Measurements from ENCODE around the gene ITPRIPL2. TPM values are rescaled to one million over a fixed set of nuclear protein-coding genes. Genes with fewer than 3 reads are reported as not detected.

ITPRIPL2 gene
- total RNA-seq, 4 donors from 2014 or later: 58.9 to 92.5 (median 75.7) TPM

GRCh38 chr16:19085679-19086200 is 28.0 kb upstream of the ITPRIPL2 start:
- TF ChIP-seq, protein P1, sequence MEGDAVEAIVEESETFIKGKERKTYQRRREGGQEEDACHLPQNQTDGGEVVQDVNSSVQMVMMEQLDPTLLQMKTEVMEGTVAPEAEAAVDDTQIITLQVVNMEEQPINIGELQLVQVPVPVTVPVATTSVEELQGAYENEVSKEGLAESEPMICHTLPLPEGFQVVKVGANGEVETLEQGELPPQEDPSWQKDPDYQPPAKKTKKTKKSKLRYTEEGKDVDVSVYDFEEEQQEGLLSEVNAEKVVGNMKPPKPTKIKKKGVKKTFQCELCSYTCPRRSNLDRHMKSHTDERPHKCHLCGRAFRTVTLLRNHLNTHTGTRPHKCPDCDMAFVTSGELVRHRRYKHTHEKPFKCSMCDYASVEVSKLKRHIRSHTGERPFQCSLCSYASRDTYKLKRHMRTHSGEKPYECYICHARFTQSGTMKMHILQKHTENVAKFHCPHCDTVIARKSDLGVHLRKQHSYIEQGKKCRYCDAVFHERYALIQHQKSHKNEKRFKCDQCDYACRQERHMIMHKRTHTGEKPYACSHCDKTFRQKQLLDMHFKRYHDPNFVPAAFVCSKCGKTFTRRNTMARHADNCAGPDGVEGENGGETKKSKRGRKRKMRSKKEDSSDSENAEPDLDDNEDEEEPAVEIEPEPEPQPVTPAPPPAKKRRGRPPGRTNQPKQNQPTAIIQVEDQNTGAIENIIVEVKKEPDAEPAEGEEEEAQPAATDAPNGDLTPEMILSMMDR (IDR thresholded peaks at IDR 0.05): no peak
- no peak for DNase-seq (ENCODE audit: low spot score)
- ATAC-seq (ENCODE audit: low FRiP score): no peak

DNA sequence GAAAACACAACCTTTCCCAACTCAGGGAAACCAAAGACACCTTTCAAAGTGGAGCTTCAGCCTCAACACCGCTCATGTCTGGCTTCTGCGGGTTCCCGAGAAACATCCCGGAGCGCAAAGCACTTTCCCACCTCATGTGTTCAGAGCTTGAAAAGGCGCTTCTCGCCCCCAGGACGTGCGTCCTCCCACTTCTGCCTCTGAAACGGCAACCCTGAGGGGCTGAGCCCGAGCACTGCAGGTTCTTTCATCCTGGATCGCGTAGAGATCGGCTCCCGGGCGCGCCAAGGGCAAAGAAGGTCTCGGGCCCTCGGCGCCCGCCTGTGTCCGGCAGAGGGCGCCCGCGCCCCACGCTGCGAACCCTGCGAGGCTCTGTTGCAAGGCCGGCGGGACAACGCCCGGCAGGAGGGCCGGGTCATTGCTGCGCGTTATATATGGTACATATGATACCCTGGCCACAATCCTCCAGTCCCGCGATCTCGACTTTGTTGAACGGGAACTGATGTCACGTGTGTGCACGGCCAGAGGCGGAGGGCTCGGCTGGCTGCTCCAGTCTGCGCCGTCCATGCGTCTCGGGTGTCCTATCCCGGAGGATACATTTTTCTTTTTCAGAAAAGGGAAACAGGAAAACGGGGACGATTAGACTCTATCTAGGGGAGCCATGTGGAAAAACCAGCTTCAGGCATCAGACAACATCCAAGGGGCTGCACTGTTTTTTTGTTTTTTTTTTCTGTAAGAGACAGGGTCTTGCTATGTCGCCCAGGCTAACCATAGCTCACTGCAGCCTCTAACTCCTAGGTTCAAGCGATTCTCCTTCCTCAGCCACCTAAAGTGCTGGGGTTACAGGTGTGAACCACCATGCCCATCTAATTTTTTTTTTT is 27.2 kb upstream of the ITPRIPL2 start:
- peak; percentile 98 for ATAC-seq (ENCODE audit: low FRiP score)
- TF ChIP-seq, protein P1 (IDR thresholded peaks at IDR 0.05): peak in 2 of 3 donors; percentile 69 to 92

DNA sequence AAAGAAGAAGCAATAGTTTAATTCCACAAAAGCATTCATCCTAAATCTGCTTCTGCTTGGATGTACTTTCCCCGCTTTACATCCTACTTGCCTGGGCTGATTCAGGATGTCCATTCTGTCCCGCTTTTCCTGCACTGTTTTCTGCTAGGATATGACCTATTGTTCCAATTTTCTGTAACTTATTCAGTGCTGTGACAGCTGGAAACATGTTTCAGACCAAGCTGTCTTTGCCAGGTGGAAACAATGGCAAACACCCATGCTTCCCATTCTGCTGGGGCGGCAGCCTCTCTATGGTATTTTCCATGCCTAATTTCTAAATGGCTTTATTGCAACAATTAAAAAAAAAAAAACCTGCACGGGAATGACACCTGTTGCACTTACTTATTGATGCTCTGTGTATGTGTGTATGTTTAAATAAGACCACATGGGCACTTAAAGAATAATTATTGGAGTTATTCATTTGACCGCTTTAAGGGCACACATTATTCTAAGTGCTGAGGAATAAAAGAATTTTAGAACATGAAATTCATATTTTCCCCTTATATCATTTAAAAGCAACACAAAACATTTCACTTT is 25.3 kb upstream of the ITPRIPL2 start:
- DNase-seq (ENCODE audit: low spot score): no peak
- ATAC-seq (ENCODE audit: low FRiP score): no peak
- TF ChIP-seq, protein P1 (IDR thresholded peaks at IDR 0.05): no peak

More for the DNA sequence above, 27.2 kb upstream of the ITPRIPL2 start:
- DNase-seq (ENCODE audit: low spot score): peak; percentile 64

GRCh38 chr16:19089410-19089955 is 24.3 kb upstream of the ITPRIPL2 start:
- TF ChIP-seq, protein P1 (IDR thresholded peaks at IDR 0.05): no peak
- DNase-seq (ENCODE audit: low spot score): no peak
- no peak for ATAC-seq (ENCODE audit: low FRiP score)

- ATAC-seq (ENCODE audit: low FRiP score) (no peak), DNase-seq (ENCODE audit: low spot score) (no peak)
- TF ChIP-seq, protein P1 (IDR thresholded peaks at IDR 0.05): no peak
Measured at GRCh38 chr16:19090916-19091315, 22.8 kb upstream of the ITPRIPL2 start.

- no peak for DNase-seq (ENCODE audit: low spot score)
- TF ChIP-seq, protein P1 (IDR thresholded peaks at IDR 0.05): no peak
- ATAC-seq (ENCODE audit: low FRiP score): no peak
Measured at GRCh38 chr16:19092653-19093410, 20.9 kb upstream of the ITPRIPL2 start.

All from omental fat pad (tissue), 4 donors.